Fibroblast of peridontal ligament (primary cell): ENCODE results near the gene SNRPD3.
"Not testable (repeated sequence)": the region's sequence is repeated elsewhere in the genome, so short reads cannot be mapped to it uniquely, and the experiment has no call there.

Experiments
- DNase-seq: peaks from one replicate; pipeline ENCODE4 v3.0.0-alpha.2; 2010; ENCODE audit errors: extremely low read depth

The SNRPD3 gene

DNA sequence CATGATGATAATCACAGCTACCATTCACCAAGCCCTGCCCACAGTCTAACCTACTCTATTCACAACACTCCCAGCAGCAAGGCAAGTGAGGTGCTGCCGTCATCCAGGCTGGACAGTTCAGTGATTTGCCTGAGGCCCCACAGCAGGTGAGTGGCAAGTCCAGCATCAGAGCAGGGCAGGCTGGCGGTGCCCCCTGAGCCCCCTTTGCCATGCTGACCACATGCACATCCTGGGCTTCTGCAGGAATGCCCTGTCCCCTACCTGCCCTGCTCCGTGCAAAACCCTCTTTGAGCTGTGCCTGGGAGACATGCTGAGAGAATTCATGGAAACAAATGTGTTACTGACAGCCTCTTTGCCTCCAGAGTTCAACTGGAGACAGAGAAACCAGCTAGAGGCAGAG, 54.1 kb downstream of the SNRPD3 start:
- DNase-seq, result not testable (repeated sequence)

DNA sequence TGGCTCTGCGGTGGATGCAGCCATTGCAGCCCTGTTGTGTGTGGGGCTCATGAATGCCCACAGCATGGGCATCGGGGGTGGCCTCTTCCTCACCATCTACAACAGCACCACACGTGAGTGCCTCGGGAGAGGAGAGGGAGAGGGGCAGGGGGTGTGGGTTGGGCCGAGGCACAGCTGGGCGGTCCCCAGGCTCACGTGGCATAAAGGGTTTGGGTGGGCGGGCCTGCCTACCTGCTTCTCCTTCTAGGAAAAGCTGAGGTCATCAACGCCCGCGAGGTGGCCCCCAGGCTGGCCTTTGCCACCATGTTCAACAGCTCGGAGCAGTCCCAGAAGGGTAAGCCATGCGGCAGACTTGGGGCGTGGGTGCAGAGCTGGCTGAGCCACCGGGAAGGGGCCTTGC, 59.0 kb downstream of the SNRPD3 start:
- not testable (repeated sequence) for DNase-seq

DNA sequence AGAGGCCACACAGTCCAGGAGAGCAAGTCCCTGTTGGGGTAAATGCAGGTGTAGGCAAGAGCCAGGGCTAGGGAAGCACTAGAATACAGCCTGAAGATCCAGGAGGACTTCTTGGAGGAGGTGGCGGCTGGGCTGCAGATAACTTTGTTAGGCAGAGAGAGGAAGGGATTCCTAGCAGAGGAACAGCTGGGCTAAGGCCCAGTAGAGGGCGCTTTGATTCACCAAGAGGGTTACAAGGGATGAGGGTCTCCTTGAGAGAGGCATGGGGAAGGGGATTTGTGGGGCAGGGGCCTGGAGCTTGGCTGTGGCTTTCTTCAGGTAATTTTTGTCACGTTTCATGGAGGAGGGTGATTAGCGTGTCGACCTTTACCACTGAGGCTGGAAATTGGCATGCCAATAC, 65.4 kb downstream of the SNRPD3 start:
- DNase-seq, result not testable (repeated sequence)

DNA sequence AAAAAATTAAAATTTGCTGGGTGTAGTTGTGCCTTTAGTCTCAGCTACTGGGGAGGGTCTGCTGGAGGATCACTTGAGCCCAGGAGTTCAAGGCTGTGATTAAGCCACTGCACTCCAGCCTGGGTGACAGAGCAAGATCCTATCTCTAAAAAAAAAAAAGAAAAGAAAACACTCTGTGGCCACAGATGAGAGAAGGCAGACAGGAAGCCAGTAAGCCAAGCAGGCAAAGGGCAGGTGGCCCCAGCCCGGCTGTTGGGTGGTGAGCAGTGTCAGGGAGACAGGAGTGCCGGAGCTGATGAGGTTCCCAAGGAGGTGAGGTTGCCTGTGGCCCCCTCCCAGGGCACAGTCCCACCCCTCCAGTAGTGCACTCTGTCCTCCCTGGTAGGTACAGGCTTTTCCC, 66.8 kb downstream of the SNRPD3 start:
- not testable (repeated sequence) for DNase-seq
